Renal pelvis (tissue), 4 donors: Measurements from ENCODE around the gene LSM4. TPM values are rescaled to one million over a fixed set of nuclear protein-coding genes. Genes with fewer than 3 reads are reported as not detected.
"Not testable (repeated sequence)": the region's sequence is repeated elsewhere in the genome, so short reads cannot be mapped to it uniquely, and the experiment has no call there.

Source experiments
- DNase-seq: peaks from one replicate; pipeline ENCODE4 v3.0.0-alpha.2; 2013
- polyA plus RNA-seq, 3 donors: library from polyadenylated mRNA; unstranded; fragments of 120-200 nt; gene quantifications; one replicate each; pipeline ENCODE4 v1.2.1, GENCODE V29; 2013; ENCODE audit not compliant: insufficient read length in 3 of 3

LSM4 gene
- polyA plus RNA-seq, 3 donors, result 102 to 129 (median 114) TPM

DNA sequence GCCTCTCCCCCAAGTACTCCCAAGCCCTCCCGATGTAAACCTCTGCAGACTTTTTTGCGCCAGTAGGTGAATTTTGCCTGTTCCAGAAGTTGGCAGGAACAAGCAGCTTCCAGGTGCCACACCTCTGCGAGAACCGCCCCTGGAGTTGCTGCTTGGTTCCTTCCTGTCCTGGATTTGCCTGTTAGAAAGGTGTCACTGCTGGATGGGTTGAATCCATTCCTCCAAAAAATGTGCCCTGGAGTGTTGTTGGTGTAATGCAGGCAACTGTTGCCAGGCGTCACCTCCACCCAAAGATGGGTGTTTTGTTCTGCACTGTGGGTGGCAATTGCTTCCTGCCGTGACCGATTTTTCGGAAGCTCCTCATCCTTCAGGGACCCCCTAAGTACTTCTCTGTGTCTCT lies 23.2 kb upstream of the LSM4 start:
- no peak for DNase-seq

GRCh38 chr19:18345296-18345695 lies 22.4 kb upstream of the LSM4 start:
- DNase-seq, result no peak

DNA sequence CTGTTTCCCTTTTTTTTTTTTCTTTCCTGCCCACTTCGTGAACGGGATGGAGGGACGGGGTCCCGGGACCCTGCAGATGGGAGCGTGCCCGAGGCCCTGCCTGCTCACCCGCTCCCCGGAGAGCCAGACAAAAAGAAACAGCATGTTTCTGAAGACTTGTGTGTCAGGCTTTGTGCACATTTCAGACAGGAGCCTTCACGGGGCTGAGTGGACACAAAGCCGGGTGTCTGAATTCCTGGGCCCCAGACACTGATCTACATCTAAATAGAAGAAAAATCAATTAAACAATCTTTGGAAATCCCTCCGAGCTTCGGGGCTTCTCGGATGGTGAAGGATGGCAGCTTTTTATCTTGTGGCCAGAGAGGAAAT lies 21.7 kb upstream of the LSM4 start:
- DNase-seq, result no peak

- no peak for DNase-seq
Measured at GRCh38 chr19:18342090-18342632, 19.3 kb upstream of the LSM4 start.

DNA sequence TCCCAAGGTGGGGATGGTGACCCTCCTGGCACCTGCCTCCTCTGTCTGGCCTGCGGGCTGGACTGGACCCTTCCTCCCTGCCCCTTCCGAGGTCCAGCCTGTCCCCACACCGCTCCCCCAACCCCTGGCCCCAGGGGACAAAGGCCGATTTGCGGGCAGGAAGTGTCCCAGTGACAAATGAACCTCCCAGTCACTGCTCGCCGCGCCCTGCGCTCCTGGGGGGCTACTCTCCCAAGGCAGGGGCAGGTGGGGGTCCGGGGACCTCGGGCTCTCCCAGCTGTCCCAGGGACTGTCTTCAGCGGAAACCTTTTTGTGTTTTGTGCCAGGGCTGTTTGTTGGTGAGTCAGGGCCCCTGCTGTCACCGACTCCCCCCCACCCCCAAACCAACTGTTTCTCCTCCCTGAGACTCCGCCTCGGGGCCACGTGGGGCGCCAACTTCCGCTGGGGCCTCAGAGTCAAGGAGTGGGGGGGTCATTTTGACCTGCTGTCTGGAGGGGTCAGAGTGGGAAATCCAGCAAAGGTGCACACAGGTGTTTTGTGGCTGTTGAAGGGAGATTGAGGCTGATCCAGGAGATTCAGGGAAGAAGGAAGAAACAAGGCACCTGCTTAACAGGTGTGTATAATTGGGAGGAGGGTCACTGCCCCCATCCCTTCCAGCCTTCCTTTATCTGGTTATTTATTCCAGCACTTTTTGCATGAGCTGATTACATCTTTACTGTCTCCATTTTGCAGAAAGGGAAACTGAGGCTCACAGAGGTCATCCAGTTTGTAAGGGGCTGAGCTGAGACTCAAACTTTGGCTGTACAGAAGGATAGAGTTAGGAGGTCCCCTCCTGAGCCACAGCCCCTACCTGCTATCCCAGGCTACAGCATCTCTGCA lies 18.4 kb upstream of the LSM4 start:
- no peak for DNase-seq

- DNase-seq, result no peak
Measured at GRCh38 chr19:18340190-18340989, 17.5 kb upstream of the LSM4 start, which contains the start of gene PGPEP1. PGPEP1 (plus strand) TSS chr19:18340598; CDS start chr19:18340682, 84 bp downstream.

DNA sequence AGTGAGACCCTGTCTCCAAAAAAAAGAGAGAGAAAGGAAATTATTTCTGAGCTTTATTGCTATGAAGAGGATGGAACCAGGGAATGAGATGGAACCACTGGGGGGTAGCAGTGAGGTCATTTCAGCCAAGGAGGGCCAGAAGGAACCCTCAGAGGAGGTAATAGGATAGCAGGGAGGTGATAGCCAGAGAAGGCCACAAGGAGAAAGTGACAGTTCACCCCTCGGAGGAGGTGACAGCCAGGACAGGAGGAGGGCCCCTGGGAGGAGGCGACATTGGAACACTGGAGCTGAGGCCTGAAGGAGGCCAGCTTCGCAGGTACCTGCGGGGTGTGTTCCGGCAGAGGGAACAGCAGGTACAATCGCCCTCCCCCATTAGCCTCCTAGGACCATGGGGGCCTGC lies 16.8 kb upstream of the LSM4 start:
- DNase-seq, result no peak

- DNase-seq, result no peak
Measured at GRCh38 chr19:18338541-18338940, 15.7 kb upstream of the LSM4 start.

- DNase-seq, result no peak
Measured at GRCh38 chr19:18336121-18336520, 13.2 kb upstream of the LSM4 start.

DNA sequence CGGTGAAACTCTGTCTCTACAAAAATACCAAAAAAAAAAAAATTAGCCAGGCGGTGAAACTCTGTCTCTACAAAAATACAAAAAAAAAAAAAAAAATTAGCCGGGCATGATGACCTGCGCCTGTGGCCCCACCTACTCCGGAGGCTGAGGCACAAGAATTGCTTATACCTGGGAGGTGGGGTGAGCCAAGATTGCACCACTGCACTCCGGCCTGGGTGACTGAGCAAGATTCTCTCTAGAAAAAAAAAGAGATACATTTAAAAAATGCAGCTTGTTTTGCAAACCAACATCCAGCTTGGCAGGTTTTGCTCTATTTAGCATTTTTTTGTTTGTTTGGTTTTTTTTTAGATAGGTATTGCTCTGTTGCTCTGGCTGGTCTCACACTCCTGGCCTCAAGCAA lies 10.8 kb upstream of the LSM4 start:
- DNase-seq, result no peak

GRCh38 chr19:18332917-18333530 lies 10.1 kb upstream of the LSM4 start:
- DNase-seq, result no peak

DNA sequence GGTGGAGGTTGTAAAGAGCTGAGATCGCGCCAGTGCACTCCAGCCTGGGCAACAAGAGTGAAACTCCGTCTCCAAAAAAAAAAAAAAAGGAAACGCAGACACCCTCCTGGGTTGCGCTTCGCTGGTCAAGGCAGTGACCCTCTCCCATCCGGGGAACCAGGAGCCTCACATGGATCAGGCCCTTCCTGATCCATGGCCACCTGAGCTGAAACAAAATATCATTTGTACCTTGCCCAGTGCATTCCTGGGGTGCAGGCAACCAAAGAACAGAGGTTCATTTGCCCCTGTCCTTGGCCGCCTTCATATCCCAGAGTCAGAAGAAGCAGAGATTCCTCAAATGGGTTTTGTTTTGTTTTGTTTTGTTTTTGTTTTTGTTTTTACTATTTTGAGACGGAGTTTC lies 8.0 kb upstream of the LSM4 start:
- DNase-seq, result no peak

GRCh38 chr19:18329035-18329376 lies 6.1 kb upstream of the LSM4 start:
- DNase-seq, result no peak

- DNase-seq, result peak; percentile 97
Measured at GRCh38 chr19:18328340-18329034, 5.6 kb upstream of the LSM4 start.

- no peak for DNase-seq
Measured at GRCh38 chr19:18326772-18327171, 3.9 kb upstream of the LSM4 start.

DNA sequence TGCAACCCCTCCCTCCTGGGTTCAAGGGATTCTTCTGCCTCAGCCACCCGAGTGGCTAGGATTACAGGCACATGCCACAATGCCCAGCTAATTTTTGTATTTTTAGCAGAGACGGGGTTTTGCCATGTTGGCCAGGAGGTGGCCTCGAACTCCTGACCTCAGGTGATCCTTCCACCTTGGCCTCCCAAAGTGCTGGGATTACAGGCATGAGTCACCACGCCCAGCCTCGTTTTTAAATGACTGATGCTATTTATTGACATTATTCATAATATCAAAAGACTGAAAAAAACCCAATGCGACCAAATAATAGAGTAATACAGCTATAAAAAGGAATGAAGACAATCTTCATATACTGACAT lies 1.5 kb upstream of the LSM4 start:
- not testable (repeated sequence) for DNase-seq

DNA sequence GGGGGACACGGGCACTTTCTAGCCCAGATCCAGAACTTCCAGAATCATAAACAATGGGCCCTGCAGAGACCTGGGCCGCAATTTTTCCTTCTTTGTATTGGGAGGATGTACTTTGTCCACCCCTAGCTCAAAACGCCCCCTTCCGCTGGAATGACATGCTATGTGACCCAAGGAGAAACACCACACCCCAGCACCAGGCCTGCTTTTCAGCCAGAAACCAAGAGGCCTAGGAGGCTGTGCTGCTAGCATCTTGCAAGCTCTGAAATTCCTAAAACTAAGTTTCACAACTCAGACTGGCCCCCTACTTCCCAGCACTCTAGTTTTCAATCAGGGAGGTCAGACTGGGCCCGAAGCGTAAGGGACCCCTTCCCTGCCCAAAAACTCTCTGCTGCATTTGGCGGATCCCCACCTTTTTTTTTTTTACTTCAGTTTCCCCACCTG lies 538 bp downstream of the LSM4 start:
- DNase-seq, result no peak

DNA sequence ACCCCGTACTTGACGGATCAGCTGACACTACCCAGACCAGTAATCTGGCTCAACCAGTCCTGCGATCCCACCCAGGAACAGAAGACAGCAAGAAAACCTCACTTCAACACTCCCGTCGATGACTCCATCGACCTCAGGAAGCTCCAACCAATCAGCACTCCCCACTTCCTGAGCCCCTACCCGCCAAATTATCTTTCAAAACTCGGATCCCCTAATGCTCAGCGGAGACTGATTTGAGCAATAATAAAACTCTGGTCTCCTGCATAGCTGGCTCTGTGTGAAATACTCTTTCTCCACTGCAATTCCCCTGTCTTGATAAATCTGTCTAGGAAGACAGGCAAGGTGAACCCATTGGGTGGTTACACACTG lies 1.2 kb downstream of the LSM4 start:
- DNase-seq, result no peak

DNA sequence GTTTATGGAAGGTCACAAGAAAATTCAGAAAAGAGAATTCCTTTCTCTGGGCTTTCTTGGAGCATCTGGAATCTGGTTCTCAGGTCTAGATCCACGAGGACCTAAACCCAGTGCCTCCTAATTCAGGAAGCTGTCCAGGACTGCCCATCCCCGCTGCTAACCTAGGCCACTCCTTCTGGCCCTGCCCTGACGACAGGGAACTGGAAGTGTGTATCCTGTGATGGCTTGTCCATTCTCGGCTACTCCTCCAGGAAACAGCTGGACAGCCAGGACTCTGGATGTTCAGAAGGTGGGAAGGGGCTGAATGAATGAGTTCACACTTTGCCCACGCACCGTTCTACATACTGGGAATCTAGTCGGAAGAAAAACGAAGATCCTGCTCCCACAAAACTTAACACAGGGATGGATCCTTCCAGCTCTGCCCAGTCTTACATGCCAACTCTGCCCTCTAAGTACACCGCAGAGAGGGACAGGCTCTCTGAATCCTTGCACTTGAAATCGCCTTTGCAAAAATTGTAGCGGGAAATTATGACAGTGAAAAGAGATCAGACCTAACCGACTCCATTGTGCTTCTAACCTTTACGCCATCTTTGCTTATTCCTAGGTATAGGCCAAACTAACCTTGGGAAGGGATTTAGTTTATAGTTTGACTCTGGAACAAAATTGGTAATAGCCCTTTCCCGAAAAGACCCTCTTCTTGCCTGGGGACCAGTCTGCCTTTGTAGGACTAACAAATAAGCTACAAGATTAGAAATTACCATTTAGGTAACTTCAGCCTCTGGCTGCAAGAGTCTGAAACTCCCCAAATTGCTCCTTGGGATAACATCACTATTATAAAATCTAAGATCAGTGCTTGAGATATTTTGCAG lies 1.8 kb downstream of the LSM4 start:
- DNase-seq, result no peak

GRCh38 chr19:18319591-18320135 lies 3.2 kb downstream of the LSM4 start:
- no peak for DNase-seq
